Activated T-helper 1 cell treated with anti-CD3 and anti-CD28 coated beads, Interleukin-12 subunit alpha, Interleukin-12 subunit beta, Interleukin-2, Interleukin-4 antibody, amounts not matched to agents 30 ng/mL and 10 ng/mL and 1 ng/mL, durations not matched to agents 14 hours and 24 hours and 36 hours (primary cell): Measurements from ENCODE around the gene MLF2. TPM values are rescaled to one million over a fixed set of nuclear protein-coding genes. Genes with fewer than 3 reads are reported as not detected.
"Not testable (repeated sequence)": the region's sequence is repeated elsewhere in the genome, so short reads cannot be mapped to it uniquely, and the experiment has no call there.

Experiments
- DNase-seq: peaks from one replicate; pipeline ENCODE4 v3.0.0; 2021; ENCODE audit warnings: low spot score
- H3K27ac Mint-ChIP-seq: one replicate; pipeline ENCODE4 v1.8.0; 2021; ENCODE audit warnings: mild to moderate bottlenecking, mixed read lengths
- H3K27me3 Mint-ChIP-seq: one replicate; pipeline ENCODE4 v1.8.0; 2022; ENCODE audit warnings: mild to moderate bottlenecking, moderate library complexity, mixed read lengths; ENCODE audit not compliant: insufficient read depth
- H3K36me3 Mint-ChIP-seq: one replicate; pipeline ENCODE4 v1.8.0; 2021; ENCODE audit warnings: low read depth, mixed read lengths
- H3K4me1 Mint-ChIP-seq: one replicate; pipeline ENCODE4 v1.8.0; 2021; ENCODE audit warnings: low read depth, mixed read lengths
- H3K4me3 Mint-ChIP-seq: one replicate; pipeline ENCODE4 v1.8.0; 2021; ENCODE audit warnings: mild to moderate bottlenecking, moderate library complexity, mixed read lengths
- H3K9me3 Mint-ChIP-seq: one replicate; pipeline ENCODE4 v1.8.0; 2021; ENCODE audit warnings: mixed read lengths
- intact Hi-C: fragments of 100-400 bp; cut with micrococcal nuclease; formaldehyde crosslinking; loops from one replicate; pipeline ENCODE4 v1.15.1; 2024
- total RNA-seq: library from RNA; stranded (reverse); gene quantifications from 2 replicates; pipeline ENCODE4 v1.2.3, GENCODE V29; 2022

The MLF2 gene
- total RNA-seq, 1 donor from 2014 or later = 159 TPM

DNA sequence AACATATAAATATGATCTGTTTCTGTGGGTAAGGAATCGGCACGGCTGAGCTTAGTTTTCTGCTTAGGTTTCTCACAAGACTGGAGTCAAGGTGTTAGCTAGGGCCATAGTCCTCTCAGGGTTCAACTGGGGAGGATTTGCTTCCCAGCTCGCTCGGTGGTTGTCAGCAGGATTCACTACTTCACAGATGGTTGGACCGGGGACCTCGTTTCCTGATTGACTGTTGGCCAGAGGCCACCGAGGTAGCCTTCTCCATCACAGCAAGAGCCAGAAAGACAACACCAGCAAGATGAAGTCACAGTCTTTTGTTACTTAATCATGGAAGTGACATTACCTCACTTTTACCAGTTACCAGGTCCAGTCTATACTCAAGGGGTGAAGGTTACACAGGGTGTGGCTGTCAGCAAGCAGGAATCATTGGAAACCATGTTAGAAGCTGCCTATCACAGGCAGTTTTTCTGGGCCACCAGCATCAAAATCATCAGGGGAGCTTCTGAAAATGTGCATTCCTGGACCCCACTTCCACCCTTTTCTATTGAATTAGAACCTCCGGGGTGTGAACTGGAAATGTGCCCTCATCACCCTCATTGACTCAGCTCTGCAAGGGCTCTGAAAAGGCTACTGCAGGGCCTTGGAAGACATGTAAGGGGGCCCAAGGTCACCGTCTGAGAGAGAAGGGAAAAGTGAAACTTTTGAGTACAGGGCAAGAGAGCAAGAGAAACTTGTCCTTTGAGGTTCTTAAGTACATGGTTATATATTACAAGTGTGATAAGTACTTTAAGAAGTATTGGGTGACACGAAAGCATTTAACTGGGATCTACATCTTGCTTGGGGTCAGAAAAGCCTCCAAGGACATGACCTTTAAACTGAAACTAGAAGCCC is 18.2 kb downstream of the MLF2 start:
- no peak for DNase-seq
- Mint-ChIP-seq H3K4me1 (peaks cover 5% of the 10 kb centered on the region), H3K27ac (no peak overlapping the region), H3K36me3 (peaks cover 14% of the 10 kb centered on the region), H3K27me3 (no peaks in the 10 kb centered on the region), H3K4me3 (no peak overlapping the region), H3K9me3 (no peaks in the 10 kb centered on the region)
- intact Hi-C loops = loop anchor here (1.0 kb wide), 2 partner anchors 46 to 91 kb away; no protein-coding TSS in a partner anchor

DNA sequence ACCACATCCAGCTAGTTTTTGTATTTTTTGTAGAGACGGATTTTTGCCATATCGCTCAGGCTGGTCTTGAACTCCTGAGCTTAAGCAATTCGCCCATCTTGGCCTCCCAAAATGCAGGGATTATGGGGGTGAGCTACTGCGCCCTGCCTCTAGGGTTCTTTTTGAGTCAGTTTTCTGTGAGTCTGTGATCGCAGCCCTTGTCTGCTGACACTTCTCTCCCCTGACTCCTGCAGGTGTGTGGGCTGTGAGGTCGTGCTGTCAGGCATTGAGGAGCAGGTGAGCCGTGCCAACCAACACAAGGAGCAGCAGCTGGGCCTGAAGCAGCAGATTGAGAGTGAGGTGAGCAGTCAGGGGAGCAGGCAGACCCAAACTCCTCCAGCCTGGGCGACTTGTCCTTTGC is 22.8 kb downstream of the MLF2 start:
- no peak overlapping the region for H3K27ac Mint-ChIP-seq
- H3K27me3 Mint-ChIP-seq = no peaks in the 10 kb centered on the region

DNA sequence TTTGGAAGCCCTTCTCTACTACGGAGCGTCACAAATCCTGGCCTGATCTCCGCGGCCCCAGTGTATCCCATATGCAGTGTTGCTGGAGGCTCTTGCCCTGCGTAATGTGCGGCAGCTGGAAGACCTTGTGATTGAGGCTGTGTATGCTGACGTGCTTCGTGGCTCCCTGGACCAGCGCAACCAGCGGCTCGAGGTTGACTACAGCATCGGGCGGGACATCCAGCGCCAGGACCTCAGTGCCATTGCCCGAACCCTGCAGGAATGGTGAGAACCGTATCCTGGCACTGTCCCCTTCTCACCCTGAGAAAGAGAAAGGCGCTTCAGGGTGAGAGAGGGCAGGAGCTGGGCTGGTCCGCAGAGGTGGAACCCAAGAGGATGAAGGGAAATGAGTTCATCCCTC is 23.8 kb downstream of the MLF2 start:
- peaks cover 22% of the 10 kb centered on the region for H3K36me3 Mint-ChIP-seq
- intact Hi-C loops = no loop called here
- H3K4me3 Mint-ChIP-seq = no peak overlapping the region
- H3K27me3 Mint-ChIP-seq = no peaks in the 10 kb centered on the region
- H3K4me1 Mint-ChIP-seq = peaks cover 19% of the 10 kb centered on the region
- no peak for DNase-seq
- no peak overlapping the region for H3K27ac Mint-ChIP-seq
- H3K9me3 Mint-ChIP-seq = no peaks in the 10 kb centered on the region

More for the DNA sequence above, 22.8 kb downstream of the MLF2 start:
- H3K4me3 Mint-ChIP-seq = no peak overlapping the region
- H3K36me3 Mint-ChIP-seq = peaks cover 24% of the 10 kb centered on the region
- intact Hi-C loops = no loop called here
- H3K4me1 Mint-ChIP-seq = peaks cover 11% of the 10 kb centered on the region
- DNase-seq = no peak
- H3K9me3 Mint-ChIP-seq = no peaks in the 10 kb centered on the region

DNA sequence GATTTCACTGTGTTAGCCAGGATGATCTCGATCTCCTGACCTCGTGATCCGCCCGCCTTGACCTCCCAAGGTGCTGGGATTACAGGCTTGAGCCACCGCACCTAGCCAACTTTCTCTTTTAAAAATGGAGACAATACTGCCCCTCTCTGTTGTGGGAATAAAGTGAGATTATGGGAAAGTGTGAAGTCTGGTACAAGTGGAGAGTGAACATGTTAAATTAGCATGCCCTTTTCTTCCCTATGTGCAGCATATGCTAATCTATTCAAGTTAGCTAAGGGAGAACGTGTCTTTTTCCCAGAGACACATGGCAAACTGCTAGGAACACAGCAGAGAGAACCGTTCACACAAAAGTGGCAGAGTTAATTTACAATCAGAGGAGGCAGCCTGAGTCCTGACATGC is 27.6 kb downstream of the MLF2 start:
- intact Hi-C loops = loop anchor here (2.0 kb wide), 4 partner anchors 41 to 245 kb away; partner anchors contain the start of genes EMG1, MRPL51, PHB2 and PTMS
- no peaks in the 10 kb centered on the region for H3K27me3 Mint-ChIP-seq
- H3K27ac Mint-ChIP-seq = peak overlapping the region; percentile 40
- no peak for DNase-seq
- no peaks in the 10 kb centered on the region for H3K9me3 Mint-ChIP-seq
- H3K4me3 Mint-ChIP-seq = peak overlapping the region; percentile 92
- H3K36me3 Mint-ChIP-seq = peaks cover 15% of the 10 kb centered on the region
- peaks cover 33% of the 10 kb centered on the region for H3K4me1 Mint-ChIP-seq

DNA sequence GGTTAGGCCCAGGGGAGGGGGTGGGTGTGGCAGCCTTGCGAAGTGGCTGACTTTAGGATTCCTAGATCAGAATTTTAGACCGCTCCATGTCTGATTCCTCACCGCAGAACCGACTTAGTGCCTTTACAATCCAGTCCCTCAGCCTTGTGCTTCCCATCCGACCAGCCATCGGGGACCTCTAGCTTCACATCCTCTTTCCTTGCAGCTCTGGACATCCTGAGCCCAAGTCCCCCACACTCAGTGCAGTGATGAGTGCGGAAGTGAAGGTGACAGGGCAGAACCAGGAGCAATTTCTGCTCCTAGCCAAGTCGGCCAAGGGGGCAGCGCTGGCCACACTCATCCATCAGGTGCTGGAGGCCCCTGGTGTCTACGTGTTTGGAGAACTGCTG is 28.5 kb downstream of the MLF2 start:
- Mint-ChIP-seq H3K27ac (peak overlapping the region; percentile 91), H3K36me3 (peaks cover 8% of the 10 kb centered on the region), H3K4me1 (peaks cover 33% of the 10 kb centered on the region), H3K27me3 (no peaks in the 10 kb centered on the region), H3K9me3 (no peaks in the 10 kb centered on the region), H3K4me3 (peak overlapping the region; percentile 92)
- intact Hi-C loops = loop anchor here (1.0 to 2.0 kb wide), 15 partner anchors 19 to 294 kb away; partner anchors contain the start of genes EMG1, IFFO1, ING4 and LPCAT3
- DNase-seq = peak; percentile 24

DNA sequence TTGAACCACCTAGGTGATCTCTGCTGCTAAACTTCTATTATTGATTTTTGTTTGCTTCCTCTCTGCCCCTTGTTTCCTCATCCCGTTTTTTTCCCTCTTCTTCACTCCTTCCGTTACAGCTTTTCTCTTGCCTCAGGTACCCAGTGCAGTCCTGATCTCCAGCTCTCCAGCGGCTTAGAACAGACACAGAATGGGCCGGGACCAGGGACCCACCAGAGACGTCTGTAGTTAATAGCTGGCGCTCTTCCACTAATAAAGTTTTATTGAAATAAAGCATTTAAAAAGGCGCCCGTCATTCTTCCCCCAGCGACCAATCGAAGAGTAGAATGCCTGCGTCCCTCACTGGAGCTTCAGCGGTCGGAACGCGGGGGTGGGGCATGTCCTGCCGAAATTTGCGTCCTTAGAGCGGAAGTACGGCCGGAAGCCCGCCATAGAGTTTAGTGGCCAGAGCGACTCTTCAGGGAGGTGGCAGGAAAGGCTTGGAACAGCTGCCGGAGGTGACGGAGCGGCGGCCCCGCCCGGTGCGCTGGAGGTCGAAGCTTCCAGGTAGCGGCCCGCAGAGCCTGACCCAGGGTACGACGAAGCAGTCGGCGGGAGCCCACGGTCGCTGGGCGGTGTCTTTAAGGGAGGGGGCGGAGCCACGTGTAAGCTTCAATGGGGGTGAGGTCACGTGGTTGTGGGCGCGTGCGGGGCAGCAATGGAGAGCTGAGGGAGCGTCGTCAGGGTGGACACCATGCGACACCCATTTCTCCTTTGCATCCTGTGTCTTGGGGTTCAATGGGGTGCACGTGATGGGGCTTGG is 29.1 kb downstream of the MLF2 start, which contains the start of gene COPS7A:
TSS of gene COPS7A (plus strand) at position 440 of the 802 bp plus-strand sequence. CDS start 611 bp downstream, outside the sequence.
- H3K27ac Mint-ChIP-seq = peak within 1 kb of the TSS; percentile 91
- H3K36me3 Mint-ChIP-seq = peaks cover 6% of the 10 kb centered on the region
- peak; percentile 98 for DNase-seq
- peak within 1 kb of the TSS; percentile 92 for H3K4me3 Mint-ChIP-seq
- peaks cover 33% of the 10 kb centered on the region for H3K4me1 Mint-ChIP-seq
- H3K9me3 Mint-ChIP-seq = no peaks in the 10 kb centered on the region
- intact Hi-C loops = loop anchor here (1.0 to 2.0 kb wide), 15 partner anchors 19 to 294 kb away; partner anchors contain the start of genes EMG1, IFFO1, ING4 and LPCAT3
- no peaks in the 10 kb centered on the region for H3K27me3 Mint-ChIP-seq

DNA sequence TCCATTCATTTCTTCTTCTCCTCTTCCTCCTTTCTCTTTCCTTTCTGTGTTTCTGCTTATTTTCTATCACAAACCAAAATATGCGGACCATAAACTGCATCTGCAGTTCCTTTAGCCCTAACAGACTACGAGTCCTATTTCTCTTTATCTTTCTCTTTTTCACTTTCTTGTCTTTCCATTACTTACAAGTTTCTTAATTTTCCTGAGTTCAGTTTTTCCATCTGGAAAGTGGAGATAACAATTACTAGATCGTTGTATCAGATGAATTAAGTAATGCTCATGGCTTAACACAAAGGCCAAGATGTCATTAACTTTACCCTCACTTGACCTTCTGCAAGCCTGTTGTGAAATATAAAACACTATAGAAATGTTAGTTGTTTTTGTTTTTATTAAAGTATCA is 30.1 kb downstream of the MLF2 start:
- no peak overlapping the region for H3K27ac Mint-ChIP-seq
- peaks cover 33% of the 10 kb centered on the region for H3K4me1 Mint-ChIP-seq

DNA sequence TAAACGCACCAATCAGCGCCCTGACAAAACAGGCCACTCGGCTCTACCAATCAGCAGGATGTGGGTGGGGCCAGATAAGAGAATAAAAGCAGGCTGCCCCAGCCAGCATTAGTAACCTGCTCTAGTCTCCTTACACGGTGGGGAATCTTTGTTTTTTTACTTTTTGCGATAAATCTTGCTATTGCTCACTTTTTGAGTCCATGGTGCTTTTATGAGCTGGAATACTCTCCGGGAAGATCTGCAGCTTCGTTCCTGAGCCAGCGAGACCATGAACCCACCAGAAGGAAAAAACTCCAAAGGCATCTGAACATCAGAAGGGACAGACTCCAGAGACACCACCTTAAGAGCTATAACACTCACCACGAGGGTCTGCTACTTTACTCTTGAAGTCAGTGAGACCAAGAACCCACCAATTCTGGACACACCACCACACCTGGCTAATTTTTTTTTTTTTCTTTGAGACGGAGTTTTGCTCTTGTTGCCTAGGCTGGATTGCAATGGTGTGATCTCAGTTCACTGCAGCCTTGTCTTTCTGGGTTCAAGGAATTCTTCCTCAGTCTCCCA is 36.0 kb downstream of the MLF2 start:
- Mint-ChIP-seq H3K27me3 (peaks cover 3% of the 10 kb centered on the region), H3K36me3 (no peaks in the 10 kb centered on the region), H3K4me1 (peaks cover 6% of the 10 kb centered on the region), H3K4me3 (no peak overlapping the region), H3K9me3 (no peaks in the 10 kb centered on the region), H3K27ac (no peak overlapping the region)
- DNase-seq = no peak
- intact Hi-C loops = no loop called here

More for the DNA sequence above, 30.1 kb downstream of the MLF2 start:
- peaks cover 4% of the 10 kb centered on the region for H3K36me3 Mint-ChIP-seq
- intact Hi-C loops = no loop called here
- H3K4me3 Mint-ChIP-seq = no peak overlapping the region
- no peak for DNase-seq
- no peaks in the 10 kb centered on the region for H3K9me3 Mint-ChIP-seq
- no peaks in the 10 kb centered on the region for H3K27me3 Mint-ChIP-seq

DNA sequence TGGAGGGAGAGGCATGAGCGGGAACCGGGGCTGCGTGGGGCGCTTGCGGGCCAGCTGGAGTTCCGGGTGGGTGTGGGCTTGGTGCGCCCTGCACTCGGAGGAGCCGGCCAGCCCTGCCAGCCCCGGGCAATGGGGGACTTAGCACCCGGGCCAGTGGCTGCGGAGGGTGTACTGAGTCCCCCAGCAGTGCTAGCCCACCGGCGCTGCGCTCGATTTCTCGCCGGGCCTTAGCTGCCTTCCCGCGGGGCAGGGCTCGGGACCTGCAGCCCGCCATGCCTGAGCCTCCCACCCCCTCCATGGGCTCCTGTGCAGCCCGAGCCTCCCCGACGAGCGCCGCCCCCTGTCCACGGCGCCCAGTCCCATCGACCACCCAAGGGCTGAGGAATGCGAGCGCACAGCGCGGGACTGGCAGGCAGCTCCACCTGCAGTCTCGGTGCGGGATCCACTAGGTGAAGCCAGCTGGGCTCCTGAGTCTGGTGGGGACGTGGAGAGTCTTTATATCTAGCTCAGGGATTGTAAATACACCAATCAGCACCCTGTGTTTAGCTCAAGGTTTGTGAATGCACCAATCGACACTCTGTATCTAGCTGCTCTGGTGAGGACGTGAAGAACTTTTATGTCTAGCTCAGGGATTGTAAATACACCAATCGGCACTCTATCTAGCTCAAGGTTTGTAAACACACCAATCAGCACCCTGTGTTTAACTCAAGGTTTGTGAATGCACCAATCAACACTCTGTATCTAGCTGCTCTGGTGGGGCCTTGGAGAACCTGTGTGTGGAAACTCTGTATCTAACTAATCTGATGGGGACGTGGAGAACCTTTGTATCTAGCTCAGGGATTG is 36.7 kb downstream of the MLF2 start:
- H3K27ac Mint-ChIP-seq, intact Hi-C loops, DNase-seq, H3K36me3 Mint-ChIP-seq, H3K4me3 Mint-ChIP-seq, H3K4me1 Mint-ChIP-seq, H3K9me3 Mint-ChIP-seq, H3K27me3 Mint-ChIP-seq: not testable (repeated sequence)

DNA sequence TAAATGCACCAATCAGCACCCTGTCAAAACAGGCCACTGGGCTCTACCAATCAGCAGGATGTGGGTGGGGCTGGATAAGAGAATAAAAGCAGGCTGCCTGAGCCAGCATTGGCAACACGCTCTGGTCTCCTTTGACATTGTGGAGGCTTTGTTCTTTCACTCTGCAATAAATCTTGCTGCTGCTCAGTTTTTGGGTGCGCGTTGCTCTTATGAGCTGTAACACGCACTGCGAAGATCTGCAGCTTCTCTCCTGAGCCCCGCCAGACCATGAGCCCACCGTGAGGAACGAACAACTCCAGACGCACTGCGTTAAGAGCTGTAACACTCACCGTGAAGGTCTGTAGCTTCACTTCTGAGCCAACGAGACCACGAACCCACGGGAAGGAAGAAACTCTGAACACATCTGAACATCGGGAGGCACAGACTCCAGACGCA is 44.0 kb downstream of the MLF2 start:
- intact Hi-C loops = no loop called here
- H3K9me3 Mint-ChIP-seq = no peaks in the 10 kb centered on the region
- H3K36me3 Mint-ChIP-seq = no peaks in the 10 kb centered on the region
- DNase-seq = no peak
- H3K4me1 Mint-ChIP-seq = peaks cover 6% of the 10 kb centered on the region
- H3K27me3 Mint-ChIP-seq = peaks cover 17% of the 10 kb centered on the region
- no peak overlapping the region for H3K4me3 Mint-ChIP-seq
- H3K27ac Mint-ChIP-seq = no peak overlapping the region

DNA sequence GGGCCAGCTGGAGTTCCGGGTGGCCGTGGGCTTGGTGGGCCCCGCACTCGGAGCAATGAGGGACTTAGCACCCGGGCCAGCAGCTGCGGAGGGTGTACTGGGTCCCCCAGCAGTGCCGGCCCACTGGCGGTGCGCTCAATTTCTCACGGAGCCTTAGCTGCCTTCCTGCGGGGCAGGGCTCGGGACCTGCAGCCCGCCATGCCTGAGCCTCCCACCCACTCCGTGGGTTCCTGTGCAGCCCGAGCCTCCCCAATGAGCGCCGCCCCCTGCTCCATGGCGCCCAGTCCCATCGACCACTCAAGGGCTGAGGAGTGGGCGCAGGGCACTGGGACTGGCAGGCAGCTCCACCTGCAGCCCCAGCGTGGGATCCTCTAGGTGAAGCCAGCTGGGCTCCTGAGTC is 44.6 kb downstream of the MLF2 start:
- H3K4me3 Mint-ChIP-seq, H3K36me3 Mint-ChIP-seq, H3K27ac Mint-ChIP-seq, intact Hi-C loops, H3K9me3 Mint-ChIP-seq, DNase-seq: not testable (repeated sequence)
- peaks cover 22% of the 10 kb centered on the region for H3K27me3 Mint-ChIP-seq
- peaks cover 10% of the 10 kb centered on the region for H3K4me1 Mint-ChIP-seq

DNA sequence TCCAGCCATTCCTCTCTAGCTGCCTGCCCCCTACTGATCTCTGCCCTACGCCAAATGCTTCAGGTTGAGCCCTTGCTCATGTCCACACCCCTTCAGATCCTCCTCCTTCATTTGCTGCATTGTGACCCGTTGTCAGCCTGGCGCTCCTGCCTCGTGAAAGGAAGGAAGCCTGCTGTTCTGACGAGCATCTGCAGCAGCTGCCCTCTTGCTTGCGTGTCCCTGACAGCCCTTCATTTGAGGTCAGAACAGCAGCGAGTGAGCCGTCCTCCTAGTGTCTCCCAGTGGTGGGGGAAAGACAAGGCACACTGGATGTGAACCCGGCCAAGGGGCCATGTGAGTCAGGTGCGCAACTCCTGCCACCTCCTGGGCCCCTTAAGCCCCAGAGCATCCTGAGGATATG is 49.3 kb downstream of the MLF2 start:
- DNase-seq = no peak
- Mint-ChIP-seq H3K9me3 (no peaks in the 10 kb centered on the region), H3K4me1 (peaks cover 11% of the 10 kb centered on the region), H3K4me3 (no peak overlapping the region), H3K36me3 (no peaks in the 10 kb centered on the region), H3K27ac (no peak overlapping the region), H3K27me3 (peaks cover 54% of the 10 kb centered on the region)
- intact Hi-C loops = no loop called here
